WTC11 (cell line): ENCODE results near the gene FARP2.

Source experiments
- CDX4 ChIP-seq: fragments of 250-450 bp; sonication (Bioruptor Pico); IDR thresholded peaks from 2 replicates; pipeline ENCODE4 v1.9.0; 2021; ENCODE audit warnings: moderate library complexity, mild to moderate bottlenecking, inconsistent platforms, borderline replicate concordance
- ETV6 ChIP-seq: sonication (generic); formaldehyde crosslinking; IDR thresholded peaks from 2 replicates; pipeline ENCODE4 v1.8.1; 2022; ENCODE audit warnings: mild to moderate bottlenecking, missing genetic modification reagents
- GABPB1 ChIP-seq: sonication (generic); formaldehyde crosslinking; IDR thresholded peaks from 2 replicates; pipeline ENCODE4 v1.8.1; 2023; ENCODE audit warnings: mild to moderate bottlenecking, missing genetic modification reagents
- KAT7 ChIP-seq: sonication (generic); formaldehyde crosslinking; IDR thresholded peaks from 2 replicates; pipeline ENCODE4 v1.8.1; 2023; ENCODE audit warnings: missing genetic modification reagents, mild to moderate bottlenecking, borderline replicate concordance
- MAX ChIP-seq: sonication (generic); formaldehyde crosslinking; IDR thresholded peaks from 2 replicates; pipeline ENCODE4 v1.8.0; 2022; ENCODE audit warnings: mild to moderate bottlenecking, missing genetic modification reagents
- MYBL2 ChIP-seq: sonication (generic); formaldehyde crosslinking; IDR thresholded peaks from 2 replicates; pipeline ENCODE4 v1.8.1; 2023; ENCODE audit warnings: mild to moderate bottlenecking, moderate library complexity, missing genetic modification reagents
- NR1H2 ChIP-seq: sonication (generic); formaldehyde crosslinking; IDR thresholded peaks from 2 replicates; pipeline ENCODE4 v1.9.0; 2021; ENCODE audit warnings: mild to moderate bottlenecking, moderate library complexity, missing genetic modification reagents
- SMAD3 ChIP-seq: sonication (generic); formaldehyde crosslinking; IDR thresholded peaks from 2 replicates; pipeline ENCODE4 v1.8.0; 2022; ENCODE audit warnings: missing genetic modification reagents, mild to moderate bottlenecking, borderline replicate concordance
- USF2 ChIP-seq: sonication (generic); formaldehyde crosslinking; IDR thresholded peaks from 2 replicates; pipeline ENCODE4 v1.8.1; 2023; ENCODE audit warnings: mild to moderate bottlenecking, missing genetic modification reagents, moderate library complexity
- TF ChIP-seq, protein P1 (sequence below): fragments of 200-600 bp; IDR thresholded peaks from 2 replicates; pipeline ENCODE4 v1.8.0; 2022; ENCODE audit warnings: antibody characterized with exemption

DNA sequence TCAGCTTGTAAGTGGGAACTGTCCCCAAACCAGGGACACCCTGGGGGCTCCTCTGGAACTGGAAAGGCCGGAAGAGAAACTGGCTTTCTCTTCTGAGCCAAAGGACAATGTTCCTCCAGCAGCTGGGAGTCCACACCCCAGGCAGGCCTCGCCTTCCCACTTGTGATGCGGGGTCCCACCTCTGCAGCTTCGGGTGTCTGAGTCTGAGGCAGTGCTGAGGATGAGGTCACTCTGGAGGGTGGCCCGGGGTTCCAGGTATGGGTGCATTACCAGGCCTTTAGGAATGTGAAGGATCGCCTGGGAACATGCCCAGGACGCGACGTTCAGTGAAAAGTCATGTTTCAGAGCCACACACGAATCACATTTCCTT lies 184.3 kb downstream of the FARP2 start:
- TF ChIP-seq GABPB1 (no peak), ETV6 (no peak), MAX (no peak), NR1H2 (CRISPR knock-in tag) (no peak), MYBL2 (no peak), CDX4 (CRISPR knock-in tag) (no peak), USF2 (CRISPR knock-in tag) (no peak), SMAD3 (CRISPR knock-in tag) (no peak), KAT7 (CRISPR knock-in tag) (no peak)
- TF ChIP-seq, protein P1, sequence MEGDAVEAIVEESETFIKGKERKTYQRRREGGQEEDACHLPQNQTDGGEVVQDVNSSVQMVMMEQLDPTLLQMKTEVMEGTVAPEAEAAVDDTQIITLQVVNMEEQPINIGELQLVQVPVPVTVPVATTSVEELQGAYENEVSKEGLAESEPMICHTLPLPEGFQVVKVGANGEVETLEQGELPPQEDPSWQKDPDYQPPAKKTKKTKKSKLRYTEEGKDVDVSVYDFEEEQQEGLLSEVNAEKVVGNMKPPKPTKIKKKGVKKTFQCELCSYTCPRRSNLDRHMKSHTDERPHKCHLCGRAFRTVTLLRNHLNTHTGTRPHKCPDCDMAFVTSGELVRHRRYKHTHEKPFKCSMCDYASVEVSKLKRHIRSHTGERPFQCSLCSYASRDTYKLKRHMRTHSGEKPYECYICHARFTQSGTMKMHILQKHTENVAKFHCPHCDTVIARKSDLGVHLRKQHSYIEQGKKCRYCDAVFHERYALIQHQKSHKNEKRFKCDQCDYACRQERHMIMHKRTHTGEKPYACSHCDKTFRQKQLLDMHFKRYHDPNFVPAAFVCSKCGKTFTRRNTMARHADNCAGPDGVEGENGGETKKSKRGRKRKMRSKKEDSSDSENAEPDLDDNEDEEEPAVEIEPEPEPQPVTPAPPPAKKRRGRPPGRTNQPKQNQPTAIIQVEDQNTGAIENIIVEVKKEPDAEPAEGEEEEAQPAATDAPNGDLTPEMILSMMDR = no peak
